Measurements from ENCODE around the gene TREX2.
A peak's percentile ranks its signal among the peaks of the same experiment; 100 is the strongest.

Gene TREX2

GRCh38 chrX:153441981-153442380 lies 3.9 kb downstream of the TREX2 start:
- no peak overlapping the region for H3K27ac ChIP-seq
- TF ChIP-seq CTCF (IDR thresholded peaks at IDR 0.05) (no peak), ZFX (IDR thresholded peaks at IDR 0.05; ENCODE audit: borderline replicate concordance) (no peak)

- no peak for TF ChIP-seq ZFX (IDR thresholded peaks at IDR 0.05; ENCODE audit: borderline replicate concordance)
- TF ChIP-seq CTCF (IDR thresholded peaks at IDR 0.05): no peak
Observed at GRCh38 chrX:153441296-153441695, 4.6 kb downstream of the TREX2 start.

GRCh38 chrX:153440556-153441135 lies 5.2 kb downstream of the TREX2 start:
- TF ChIP-seq ZFX (IDR thresholded peaks at IDR 0.05; ENCODE audit: borderline replicate concordance) (no peak), CTCF (IDR thresholded peaks at IDR 0.05) (no peak)
- H3K27ac ChIP-seq: no peak overlapping the region

More at GRCh38 chrX:153441296-153441695, 4.6 kb downstream of the TREX2 start:
- H3K27ac ChIP-seq: no peak overlapping the region

GRCh38 chrX:153439977-153440376 lies 5.9 kb downstream of the TREX2 start:
- no peak overlapping the region for H3K27ac ChIP-seq
- TF ChIP-seq ZFX (IDR thresholded peaks at IDR 0.05; ENCODE audit: borderline replicate concordance): no peak
- no peak for TF ChIP-seq CTCF (IDR thresholded peaks at IDR 0.05)

- no peak for TF ChIP-seq ZFX (IDR thresholded peaks at IDR 0.05; ENCODE audit: borderline replicate concordance)
- TF ChIP-seq CTCF (IDR thresholded peaks at IDR 0.05): peak; percentile 35
- no peak overlapping the region for H3K27ac ChIP-seq
Observed at GRCh38 chrX:153438532-153438931, 7.3 kb downstream of the TREX2 start.

GRCh38 chrX:153435845-153436244 lies 10.0 kb downstream of the TREX2 start:
- H3K27ac ChIP-seq: no peak overlapping the region
- TF ChIP-seq ZFX (IDR thresholded peaks at IDR 0.05; ENCODE audit: borderline replicate concordance) (no peak), CTCF (IDR thresholded peaks at IDR 0.05) (no peak)

GRCh38 chrX:153434801-153435200 lies 11.1 kb downstream of the TREX2 start:
- H3K27ac ChIP-seq: no peak overlapping the region
- TF ChIP-seq ZFX (IDR thresholded peaks at IDR 0.05; ENCODE audit: borderline replicate concordance) (no peak), CTCF (IDR thresholded peaks at IDR 0.05) (no peak)
